Raji (cell line): ENCODE data around the gene GPR143.

Source experiments
- POLR2A ChIP-seq: IDR thresholded peaks from 2 replicates; pipeline ENCODE4 v1.6.1; 2011; ENCODE audit warnings: low read depth, low read length, control low read depth; ENCODE audit not compliant: insufficient read depth

GPR143 gene

GRCh38 chrX:9700555-9700954, 65.1 kb downstream of the GPR143 start:
- no peak for TF ChIP-seq POLR2A

- TF ChIP-seq POLR2A: no peak
Observed at GRCh38 chrX:9698576-9698975, 67.1 kb downstream of the GPR143 start.

DNA sequence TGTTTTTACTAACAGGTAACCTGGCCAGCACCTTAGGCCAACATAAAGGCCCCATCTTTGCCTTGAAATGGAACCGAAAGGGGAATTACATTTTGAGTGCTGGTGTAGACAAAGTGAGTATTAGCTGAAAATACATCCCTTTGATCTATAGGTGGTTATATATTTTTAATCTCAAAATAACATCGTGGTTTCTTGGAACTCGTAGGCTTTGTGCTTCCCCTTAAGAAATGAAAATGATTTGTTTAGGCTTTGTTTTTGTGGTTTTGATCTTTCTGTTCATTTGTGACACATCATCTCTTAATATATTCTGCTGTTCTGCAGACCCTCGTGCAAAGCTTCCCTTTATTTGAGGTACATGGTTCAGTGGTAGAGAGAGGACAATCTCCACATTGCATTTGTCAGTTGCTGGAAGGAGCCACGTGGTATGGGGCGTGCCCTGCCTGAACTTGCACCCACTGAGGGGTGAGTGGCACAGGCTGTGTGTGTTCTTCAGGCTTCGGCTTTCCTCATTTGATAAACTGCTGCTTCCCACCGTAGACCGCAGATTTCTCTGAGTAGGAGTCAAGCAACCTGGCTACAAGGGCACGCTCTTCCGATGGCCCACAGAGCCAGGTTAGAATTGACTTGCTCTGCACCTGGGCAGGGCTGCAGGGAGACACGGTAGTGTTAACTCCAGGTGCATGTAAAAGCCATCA, 72.2 kb downstream of the GPR143 start:
- no peak for TF ChIP-seq POLR2A

- no peak for TF ChIP-seq POLR2A
Observed at GRCh38 chrX:9690046-9690445, 75.6 kb downstream of the GPR143 start.

GRCh38 chrX:9688833-9689232, 76.8 kb downstream of the GPR143 start:
- no peak for TF ChIP-seq POLR2A

DNA sequence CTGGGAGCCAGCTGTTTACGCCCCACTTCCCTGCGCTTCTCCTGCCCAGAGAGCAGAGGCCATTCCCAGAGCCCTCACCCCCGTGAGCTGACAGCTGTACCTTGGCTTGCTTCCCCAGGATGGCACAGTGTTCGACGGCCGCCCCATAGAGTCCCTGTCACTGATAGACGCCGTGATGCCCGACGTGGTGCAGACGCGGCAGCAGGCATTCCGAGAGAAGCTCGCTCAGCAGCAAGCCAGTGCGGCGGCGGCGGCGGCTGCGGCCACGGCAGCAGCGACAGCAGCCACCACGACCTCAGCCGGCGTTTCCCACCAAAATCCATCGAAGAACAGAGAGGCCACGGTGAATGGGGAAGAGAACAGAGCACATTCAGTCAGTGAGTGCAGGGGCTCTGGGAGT, 77.7 kb downstream of the GPR143 start:
- TF ChIP-seq POLR2A: no peak

DNA sequence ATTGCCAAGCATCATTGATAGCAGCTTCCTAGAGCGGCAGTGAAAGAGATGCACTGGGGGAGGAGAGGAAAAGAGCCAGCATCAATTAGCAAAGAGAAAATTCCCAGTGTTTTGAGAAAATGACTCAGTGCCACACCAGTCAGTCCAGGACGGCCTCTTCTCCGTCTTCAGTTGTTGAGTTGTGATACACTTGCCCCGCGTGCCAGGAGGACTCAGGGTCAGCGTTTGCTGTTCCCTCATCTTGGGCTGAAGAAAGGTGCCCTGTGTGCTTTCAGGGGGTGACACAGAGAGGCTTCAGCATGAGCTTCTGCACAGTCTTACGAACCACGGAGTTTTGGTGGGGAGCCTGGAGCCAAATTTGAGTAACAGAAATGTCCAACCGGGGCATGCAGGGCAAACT, 82.3 kb downstream of the GPR143 start:
- no peak for TF ChIP-seq POLR2A

DNA sequence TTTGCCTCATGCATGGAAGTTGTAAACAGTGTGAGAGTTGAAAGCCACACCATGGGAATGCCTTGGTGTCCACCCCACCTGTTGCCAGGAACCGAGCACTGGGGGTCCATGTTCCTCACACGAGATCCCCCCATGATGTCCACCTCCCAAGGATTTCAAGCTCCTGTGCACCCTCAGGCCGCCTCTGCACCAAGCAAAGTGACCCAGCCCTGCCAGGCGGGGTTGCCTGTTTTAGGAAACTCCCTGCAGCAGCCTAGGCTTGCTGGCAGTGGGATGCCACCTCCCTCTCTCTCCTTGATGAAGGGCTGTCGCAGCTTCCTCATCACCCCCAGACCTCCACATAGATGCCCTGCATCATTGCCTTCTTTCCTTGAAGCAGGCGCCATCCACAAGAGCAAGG, 82.8 kb downstream of the GPR143 start:
- TF ChIP-seq POLR2A: no peak

DNA sequence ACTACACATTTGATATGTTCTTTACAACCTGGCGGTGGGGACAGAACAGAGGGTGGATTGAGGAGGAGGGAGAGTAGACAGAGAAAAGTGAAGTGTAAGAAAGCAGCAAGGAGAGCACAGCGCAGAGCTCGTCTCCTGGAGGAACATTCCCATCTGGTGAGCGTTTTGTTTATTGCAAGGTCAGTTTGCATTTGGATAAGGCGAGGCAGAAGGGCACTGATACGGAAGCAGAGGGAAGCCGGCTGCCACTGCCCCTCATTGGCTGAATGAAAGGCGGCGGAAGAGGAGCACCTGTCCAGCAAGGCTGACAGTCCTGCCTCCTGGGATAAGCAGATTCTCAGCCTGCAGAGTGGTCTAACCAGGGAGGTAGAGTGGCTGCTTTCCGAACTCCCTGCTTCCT, 83.2 kb downstream of the GPR143 start:
- TF ChIP-seq POLR2A: no peak

- no peak for TF ChIP-seq POLR2A
Observed at GRCh38 chrX:9681422-9681821, 84.2 kb downstream of the GPR143 start.

- TF ChIP-seq POLR2A: no peak
Observed at GRCh38 chrX:9681011-9681410, 84.6 kb downstream of the GPR143 start.

- no peak for TF ChIP-seq POLR2A
Observed at GRCh38 chrX:9678215-9678965, 87.3 kb downstream of the GPR143 start.

DNA sequence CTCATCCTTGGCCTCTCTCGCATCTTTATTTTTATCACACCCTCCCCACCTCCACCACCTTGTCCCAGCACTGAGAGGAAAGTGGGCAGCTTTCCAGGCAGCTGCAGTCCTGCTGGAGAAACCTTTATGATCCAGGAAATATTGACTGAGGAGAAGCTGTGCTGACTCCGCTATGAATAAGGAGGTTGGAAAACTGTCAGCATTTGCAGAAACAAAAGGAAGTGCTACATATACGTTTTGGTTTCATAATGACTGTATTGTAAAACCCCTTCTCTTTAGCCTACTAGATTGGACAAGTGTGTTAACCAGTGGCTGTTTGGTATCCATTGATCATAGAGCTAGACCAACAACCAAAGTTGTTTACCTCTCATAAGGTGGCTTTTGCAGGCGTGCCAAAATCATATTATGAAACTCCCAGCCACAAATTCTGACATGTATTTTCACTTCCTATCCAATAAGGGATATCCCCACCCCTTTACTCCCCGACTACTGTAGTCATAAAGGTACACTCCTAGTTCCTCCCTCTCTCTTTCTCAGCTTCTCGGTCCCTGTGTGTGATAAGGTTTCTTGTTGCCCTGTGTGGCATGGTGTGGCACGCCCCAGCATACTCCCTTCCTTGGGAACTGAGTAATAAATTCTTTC, 88.4 kb downstream of the GPR143 start:
- TF ChIP-seq POLR2A: no peak

GRCh38 chrX:9676738-9677097, 88.9 kb downstream of the GPR143 start:
- no peak for TF ChIP-seq POLR2A

DNA sequence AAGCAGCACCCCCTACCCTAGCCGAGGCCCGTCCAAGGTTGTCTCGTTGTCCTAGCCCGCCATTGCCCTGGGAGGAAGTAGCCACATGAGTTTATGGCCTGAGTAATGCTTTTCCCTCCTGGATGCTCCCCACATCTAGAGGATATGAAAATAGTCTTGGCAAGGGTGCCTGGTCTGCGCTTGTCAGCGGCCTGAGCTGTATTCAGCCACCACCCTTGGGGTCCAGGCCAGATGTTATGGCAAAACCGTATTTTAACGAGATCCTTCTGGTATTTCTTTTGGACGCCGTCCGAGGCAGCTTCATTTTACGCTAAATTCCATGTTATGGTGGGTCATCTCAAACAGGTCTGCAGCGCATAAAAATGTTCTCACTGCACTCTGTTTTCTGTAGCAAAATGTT, 89.3 kb downstream of the GPR143 start:
- TF ChIP-seq POLR2A: no peak
